GM18519 (cell line): ENCODE results near the gene C8A.
A peak's percentile ranks its signal among the peaks of the same experiment; 100 is the strongest.

ENCODE experiments used
- ATAC-seq: cut with Tn5 transposase; IDR thresholded peaks from one replicate; pipeline ENCODE4 v1.9.1; 2021; ENCODE audit warnings: mild to moderate bottlenecking, moderate library complexity; ENCODE audit not compliant: unreplicated experiment, low FRiP score

C8A gene

DNA sequence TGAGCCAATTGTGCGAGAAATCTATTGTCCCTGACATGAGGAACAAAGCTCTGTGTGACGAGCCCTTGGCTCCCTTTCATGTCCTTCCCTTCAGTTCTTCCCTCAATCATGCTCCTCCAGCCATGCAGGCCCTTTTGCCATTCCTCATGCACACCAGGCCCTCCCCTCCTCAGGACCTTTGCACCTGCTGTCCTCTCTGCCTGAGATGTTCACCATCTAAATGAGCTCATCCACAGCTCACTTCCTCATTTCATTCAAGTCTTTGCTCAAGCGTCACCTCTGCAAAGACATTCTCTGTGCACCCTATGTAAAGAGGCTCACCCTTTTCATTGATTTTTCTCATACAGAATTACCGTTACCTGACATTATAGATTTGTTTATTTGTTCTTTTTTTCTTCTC, 67.5 kb downstream of the C8A start:
- peak; percentile 46 for ATAC-seq

DNA sequence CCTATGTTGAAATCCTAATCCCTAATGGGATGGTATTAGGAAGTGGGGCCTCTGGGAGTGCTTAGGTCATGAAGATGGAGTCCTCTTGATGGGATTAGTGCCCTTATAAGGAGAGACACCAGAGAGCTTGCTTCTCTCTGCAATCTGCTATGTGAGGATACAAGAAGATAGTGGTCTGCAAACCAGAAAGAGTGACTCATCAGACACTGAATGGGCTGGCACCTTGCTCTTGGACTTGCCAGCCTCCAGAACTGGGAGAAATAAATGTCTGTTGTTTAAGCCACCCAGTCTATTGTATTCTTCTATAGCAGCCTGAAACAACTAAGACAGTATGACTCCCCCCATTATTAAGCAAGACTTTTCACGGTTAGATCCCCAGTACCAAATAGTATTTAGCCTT, 67.9 kb downstream of the C8A start:
- ATAC-seq: no peak

DNA sequence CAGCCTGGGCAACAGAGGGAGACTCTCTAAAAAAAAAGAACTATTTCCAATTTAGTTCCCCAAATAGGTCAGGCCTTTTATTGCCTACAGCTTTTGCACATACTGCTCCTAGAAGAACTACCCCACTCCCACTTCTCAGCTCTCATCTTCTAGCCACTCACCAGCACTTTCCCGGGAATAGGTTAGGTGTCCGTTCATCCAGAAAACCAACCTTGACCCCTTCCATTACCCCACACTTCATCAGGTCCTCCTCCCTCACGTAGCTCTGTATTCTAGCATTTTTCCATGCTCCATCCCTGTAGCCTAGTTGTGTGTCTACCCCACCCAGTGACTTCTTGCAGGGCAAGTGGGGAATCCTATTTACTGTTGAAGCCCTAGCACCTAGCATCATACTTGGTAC, 68.6 kb downstream of the C8A start:
- no peak for ATAC-seq

DNA sequence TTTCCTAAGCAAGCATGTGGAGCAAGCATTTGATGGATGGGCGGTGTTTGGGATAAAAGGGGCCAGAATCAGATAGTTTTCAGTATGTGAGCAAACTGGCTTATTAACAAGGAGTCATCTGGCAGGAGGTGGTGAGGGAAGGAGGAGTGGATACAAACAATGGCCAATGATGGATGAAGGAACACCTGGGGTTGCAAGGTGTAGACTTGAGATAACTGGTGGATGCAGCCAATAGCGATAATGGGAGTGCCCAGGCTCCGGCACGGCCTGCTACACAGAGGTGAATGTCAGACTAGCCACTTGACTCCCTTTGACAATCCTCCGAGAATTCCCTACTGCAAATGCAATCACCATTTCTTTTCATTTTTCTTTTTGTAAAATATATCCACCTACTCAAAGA, 69.5 kb downstream of the C8A start:
- ATAC-seq: no peak

DNA sequence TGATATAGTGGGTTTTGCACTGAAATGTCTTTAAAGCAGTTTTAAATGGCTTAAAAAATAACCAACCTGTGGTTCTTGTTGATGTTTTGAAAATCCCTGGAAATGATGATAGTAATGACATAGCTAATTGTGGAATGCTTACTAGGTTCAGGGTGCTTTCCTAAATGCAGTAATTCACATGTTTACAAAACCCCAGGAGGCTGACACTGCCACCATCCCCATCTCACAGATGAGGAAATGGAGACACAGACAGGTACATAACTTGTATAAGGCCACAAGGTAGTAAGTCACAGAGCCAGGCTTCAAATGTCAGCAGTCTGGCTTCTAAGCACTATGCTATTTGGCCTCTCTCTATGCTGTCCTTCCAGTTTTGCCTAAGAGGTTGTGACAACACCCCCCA, 70.6 kb downstream of the C8A start:
- no peak for ATAC-seq

DNA sequence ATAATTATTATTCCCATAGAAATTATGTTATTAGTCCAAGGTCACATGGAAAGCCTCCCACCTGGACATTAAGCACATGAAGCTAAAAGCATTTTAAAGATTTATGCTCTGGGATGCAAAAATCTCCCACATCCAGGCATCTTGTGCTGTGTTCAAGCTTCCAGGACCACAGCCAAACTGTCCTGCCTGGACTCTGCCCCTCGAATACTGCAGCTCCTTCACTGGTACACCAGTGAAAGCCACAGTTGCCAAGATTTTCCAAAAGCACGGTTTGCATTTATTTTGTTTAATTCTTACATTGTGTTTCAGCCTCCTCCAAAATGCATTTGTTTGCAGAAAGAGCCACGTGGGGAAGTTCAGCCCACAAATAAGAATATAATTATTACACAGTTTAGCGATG, 72.6 kb downstream of the C8A start:
- ATAC-seq: no peak

DNA sequence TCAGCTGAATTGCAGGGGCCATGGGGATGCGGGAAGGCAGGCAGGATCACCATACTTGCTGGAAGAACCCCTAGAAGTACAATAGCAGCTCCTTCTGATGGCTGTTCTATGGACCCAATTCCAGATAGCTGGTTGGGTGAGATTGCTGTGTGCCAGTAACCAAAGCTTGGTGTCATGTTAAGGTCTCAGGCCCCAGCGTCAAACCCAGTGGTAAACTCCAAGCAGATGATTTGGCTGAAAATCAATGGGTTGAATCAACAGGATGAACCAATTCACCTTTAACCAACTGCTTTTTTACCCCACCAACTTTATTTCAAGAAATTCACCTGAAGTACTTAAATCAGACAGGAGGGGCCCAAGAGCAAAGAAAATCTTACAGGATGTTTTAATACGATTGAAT, 73.4 kb downstream of the C8A start:
- no peak for ATAC-seq

DNA sequence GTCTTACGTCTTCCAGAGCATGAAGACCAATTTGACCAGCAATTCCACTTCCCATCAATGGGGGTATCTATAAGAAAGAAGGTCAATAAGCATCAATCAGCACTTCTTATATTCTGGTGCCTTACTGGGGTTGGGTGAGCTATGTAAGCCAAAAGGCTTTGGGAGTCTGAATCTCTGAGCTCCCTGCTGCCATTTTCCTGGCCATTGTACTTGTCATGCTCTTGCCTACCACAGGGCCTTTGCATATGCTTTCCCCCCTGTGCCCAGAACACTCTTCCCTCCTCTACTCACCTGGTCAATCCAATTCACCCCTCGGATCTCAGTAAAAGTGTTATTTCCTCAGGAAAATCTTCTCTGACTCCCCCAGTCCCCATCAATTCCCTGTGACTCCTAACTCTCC, 74.9 kb downstream of the C8A start:
- no peak for ATAC-seq

DNA sequence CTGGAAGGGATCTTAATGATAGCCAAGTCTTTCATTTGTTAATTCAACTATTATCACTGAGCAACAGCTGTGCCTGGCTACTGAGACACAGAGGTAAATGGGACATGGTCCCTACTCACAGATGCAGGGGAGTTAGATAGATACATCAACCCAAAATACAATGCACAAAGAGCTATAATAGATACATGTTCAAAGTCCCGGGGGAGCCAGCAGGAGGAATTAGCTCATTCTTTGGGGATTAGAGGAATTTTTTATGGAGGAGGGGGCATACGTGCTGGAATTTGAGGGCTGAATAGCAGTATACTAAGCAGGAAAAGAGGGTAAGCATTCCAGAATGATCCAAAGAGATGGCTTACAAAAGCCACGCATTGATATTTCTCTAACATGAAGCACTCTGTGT, 76.6 kb downstream of the C8A start:
- ATAC-seq: no peak

DNA sequence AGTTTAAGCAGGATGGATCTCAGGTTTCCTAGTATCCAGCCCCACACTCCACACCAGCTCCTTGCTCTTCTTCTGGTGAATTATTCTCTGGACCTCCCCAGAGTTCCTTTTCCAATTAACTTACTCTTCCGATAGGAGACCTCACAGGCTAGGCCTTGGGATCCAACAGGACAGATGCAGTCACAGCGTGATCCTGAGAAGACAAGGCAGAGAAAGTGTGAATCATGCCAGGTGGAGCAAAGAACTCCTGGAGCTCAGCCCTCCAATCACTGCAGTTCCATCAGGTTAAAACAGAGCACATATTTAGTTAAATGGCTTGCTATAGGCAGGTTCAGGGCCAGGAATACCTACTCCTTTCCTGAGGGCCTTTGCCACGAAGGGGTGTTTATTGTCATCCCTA, 77.1 kb downstream of the C8A start:
- no peak for ATAC-seq

DNA sequence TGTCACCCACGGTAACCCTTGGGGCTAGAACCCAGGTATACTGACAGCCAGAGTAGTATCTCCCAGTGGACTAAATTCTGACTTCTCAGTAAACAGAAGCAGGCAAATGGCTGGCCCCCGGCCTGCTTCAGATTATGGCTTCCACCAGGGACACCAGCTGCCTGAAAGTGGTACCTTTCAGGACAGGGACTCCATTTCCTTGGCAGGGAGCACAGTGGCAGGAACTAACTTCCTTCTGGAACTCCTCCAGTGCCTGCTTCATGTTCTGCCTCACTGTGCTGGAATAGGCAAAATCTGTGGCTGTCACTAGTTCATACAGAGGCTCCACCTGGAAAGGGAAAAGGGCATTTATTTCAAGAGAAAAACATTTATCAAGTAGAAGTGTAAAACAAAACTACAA, 78.6 kb downstream of the C8A start:
- ATAC-seq: no peak

DNA sequence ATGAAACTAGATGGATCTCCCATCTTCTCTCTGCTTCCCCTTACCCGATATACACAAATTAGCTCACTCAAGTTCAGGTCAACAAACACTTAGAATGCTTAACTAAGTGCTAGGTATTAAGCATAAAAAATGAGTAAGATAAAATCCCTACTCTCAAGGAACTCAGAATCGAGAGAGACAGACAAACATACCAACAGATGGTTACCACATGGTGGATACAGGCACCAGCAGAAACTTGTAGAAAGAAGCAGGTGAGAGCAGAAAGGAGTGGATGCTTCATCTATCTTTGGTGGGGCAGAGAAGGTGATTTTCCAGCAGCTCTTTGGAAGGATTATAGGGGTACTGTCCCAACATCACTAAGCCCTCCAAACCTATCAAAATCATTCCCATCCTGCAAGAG, 79.0 kb downstream of the C8A start:
- no peak for ATAC-seq

DNA sequence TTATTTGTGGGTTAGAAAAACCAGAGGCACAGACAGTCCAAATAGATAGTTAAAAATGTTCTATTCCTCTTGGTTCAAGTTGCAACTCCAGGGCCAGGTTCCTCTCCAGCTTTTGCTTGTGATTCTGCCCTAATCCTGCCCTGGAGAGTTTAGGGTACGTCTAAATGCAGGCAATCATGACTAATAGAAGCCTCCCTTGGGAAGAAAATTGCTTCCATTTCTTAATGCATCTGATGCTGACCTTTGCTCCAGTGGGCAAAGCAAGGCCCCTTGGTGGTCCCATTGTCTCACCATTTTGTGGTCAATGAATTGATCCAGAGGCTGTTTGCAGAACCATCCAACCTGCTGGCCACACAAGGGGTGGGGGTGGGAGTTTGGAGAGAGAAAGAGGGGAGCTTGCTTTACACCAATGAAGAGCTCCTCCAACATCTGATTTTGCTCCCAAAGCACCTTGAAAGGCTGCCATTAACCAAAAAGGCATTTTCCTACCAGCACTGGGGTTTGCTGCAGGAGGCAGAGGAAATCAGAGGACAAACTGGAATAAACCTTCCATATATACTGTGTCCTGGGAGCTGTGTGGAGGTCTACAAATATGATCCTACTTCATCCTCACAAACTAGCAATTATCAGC, 79.9 kb downstream of the C8A start:
- no peak for ATAC-seq

DNA sequence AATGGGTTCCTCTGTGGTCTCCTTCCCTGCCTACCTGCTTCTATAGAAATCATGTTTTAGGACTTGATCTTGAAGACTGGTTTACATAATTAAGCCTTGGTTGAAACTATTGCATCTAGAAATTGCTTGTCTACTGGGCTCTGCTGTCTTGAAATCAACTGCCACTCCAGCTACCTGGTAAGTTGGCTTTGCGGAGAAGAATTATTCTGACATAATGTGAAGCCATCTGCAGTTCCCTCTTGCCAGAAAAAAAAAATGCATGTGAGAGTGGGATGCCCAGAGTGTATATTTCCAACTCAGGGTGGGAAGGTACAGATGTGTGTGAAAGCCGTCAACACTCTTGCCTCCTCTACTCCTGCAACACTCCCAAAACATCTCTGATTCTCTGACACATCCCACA, 84.0 kb downstream of the C8A start:
- ATAC-seq: no peak

DNA sequence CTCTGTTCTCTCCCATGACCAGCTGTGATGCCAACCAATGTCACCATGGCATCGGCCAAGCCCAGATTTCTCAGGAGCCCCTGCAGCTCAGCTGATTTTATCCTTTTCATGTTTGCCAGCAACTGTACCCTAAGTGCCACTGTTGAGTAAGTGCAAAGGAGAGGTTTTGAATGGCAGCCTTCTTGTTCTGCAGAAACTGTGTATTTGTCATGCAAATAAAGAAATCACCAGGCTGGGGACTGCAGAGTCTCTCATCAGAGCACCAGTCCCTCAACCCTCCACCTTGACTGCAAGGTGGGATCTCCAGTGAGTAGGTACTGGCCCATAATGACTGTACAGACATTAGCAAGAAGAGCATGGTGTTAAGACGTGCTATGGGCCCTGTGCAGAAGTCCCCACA, 84.6 kb downstream of the C8A start:
- no peak for ATAC-seq

DNA sequence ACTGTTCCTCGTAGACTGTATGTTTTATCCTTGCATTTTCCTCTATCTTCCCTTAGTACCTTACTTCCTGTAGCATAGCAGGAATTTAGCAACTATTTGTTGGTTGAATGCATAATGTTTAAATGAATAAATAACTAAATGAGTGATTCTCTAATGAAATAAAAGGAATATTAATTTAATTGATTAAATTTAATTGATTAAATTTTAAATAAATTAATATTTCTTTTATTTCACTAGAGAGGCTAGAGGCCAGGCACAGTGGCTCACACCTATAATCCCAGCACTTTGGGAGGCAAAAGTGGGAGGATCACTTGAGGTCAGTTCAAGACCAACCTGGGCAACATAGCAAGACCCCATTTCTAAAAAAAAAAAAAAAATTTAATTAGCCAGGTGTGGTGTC, 85.4 kb downstream of the C8A start:
- ATAC-seq: no peak

DNA sequence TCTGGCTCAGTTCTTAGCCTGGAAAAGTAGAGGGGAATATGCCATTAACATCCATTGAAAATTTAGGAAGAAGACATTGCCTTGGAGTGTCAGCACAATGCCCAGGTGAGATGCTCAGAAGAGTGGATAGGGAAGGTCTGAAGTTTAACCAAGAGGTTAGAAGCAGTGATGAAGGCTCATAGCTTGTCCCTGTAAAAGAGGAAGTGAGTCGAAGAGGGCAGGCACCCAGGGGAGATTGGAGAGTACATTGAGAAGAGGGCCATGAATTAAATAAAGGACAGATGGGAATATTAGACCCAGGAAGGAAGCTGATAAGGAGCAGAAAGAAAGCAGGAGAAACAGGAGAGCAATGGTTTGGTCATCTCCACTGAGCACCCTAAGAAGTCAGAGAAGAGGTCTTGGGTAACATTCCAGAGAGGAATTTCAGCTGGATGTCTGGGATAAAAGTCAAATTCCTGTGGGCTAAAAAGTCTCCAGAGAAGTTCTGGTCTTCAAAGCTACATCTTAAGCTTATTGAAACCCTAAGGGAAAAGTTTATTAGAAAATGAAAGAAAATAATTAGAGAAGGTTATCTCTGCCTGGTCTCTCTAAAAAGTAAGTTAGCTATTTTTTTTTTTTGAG, 93.9 kb downstream of the C8A start:
- ATAC-seq: no peak

DNA sequence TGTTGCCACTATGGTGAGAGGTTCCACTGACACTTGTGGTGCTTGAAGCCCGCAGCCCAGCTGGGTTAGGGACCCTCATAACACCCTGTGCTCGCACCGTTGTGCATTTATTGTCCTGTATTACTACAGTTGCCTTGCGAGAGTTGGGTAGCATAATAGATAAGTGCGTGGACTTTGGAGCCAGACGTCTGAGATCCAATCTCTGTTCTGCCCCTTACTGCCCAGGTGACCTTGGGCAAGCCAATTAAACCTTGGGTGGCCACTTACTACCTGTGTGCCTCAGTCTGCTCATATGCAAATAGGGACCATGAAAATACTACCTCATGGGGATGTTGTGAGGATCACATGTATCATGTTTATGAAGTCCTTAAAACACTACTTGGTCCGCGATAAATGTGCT, 97.9 kb downstream of the C8A start:
- ATAC-seq: no peak

DNA sequence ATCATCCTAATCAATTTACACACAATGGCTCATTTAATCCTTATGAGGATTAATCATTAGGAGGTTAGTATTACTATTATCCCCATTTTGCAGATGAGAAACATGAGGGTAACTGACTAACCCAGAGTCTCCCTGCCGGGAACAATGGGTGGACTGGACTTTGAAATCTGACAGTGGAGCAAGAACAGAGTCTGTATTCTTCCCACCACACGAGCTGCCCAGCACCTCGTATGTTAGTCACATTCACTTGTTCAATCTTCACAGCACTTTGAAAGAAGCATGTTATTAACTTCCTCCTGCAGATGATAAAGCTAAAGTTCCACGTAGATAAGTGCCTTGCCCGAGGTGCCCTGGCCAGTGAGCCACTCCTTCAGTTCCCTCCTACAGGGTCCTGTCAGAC, 98.8 kb downstream of the C8A start:
- ATAC-seq: no peak

DNA sequence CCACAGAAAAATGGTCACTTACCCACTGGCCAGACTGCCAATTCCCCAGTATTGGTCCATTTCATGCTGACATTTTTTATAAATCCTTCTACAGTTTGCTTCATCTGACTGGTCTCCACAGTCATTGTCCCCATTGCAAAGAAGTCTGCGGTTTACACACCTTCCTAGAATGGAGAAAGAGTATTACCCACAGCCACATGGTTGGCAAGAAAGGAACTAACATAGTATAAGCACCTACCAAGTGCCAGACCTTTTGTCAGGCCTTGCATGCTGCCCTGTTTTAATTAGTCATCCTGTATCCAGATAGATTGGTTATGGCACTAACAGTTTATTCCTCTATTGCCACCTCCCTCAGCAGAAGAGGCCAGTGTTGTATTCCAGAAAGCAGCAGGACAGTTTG, 100.1 kb downstream of the C8A start:
- no peak for ATAC-seq

DNA sequence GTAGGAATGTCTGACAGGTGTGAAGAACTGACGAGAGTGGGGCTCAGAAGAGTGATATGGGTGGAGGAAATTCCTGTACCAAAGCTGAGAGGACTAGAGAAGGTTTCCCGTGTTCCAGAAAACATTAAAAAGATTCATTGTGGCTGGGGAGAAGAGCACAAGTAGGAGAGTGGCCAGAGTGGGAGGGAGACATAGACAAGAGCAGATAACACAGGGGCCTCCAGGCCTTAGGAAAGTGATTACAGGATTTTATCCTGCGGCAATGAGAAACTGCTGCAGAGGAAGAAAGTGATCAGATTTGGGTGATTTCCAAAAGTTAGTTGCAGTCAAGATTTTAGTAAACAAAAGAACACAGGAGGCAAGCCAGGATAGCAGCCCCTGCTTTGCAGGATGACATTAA, 103.3 kb downstream of the C8A start:
- ATAC-seq: no peak

DNA sequence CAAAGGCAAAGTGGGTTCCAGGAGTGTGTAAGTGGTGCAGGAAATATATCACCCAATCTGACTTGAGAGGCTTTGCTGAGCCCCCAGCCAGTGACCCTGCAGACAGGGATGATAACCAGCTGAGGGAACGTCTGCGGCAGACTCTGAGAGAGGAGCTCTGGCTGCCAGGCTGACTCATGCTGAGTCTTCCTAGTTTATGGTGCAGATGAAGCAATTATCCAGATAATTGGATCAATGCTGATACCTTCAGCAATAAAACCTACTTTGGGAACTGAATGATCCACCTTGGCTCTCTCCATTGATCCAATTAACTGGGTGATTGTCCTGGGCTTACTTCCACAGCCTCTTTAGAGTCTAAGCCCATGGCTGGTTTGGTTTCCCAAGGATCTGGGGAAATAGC, 103.9 kb downstream of the C8A start:
- ATAC-seq: no peak

DNA sequence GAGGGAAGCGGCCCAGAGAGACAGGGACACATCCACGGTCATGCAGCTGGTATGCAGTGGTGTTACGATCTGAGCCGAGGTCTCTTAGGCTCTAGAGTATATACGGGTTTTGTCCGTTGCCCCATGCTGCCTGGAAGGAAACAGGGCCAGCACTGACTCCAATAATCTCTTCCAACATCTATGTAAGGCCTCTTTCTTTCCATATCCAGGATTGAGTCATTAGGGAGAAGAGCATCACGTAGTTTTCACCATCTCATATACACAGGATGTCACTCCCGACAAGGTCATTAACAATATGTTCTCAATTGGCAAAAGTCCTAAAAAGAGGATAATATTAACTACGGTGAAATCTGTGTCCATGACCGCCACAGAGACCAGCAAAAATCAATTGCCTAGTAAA, 106.8 kb downstream of the C8A start:
- ATAC-seq: no peak
